ENCODE measurements around the gene SPON1.
"Not testable (repeated sequence)": the region's sequence is repeated elsewhere in the genome, so short reads cannot be mapped to it uniquely, and the experiment has no call there.

SPON1 gene

DNA sequence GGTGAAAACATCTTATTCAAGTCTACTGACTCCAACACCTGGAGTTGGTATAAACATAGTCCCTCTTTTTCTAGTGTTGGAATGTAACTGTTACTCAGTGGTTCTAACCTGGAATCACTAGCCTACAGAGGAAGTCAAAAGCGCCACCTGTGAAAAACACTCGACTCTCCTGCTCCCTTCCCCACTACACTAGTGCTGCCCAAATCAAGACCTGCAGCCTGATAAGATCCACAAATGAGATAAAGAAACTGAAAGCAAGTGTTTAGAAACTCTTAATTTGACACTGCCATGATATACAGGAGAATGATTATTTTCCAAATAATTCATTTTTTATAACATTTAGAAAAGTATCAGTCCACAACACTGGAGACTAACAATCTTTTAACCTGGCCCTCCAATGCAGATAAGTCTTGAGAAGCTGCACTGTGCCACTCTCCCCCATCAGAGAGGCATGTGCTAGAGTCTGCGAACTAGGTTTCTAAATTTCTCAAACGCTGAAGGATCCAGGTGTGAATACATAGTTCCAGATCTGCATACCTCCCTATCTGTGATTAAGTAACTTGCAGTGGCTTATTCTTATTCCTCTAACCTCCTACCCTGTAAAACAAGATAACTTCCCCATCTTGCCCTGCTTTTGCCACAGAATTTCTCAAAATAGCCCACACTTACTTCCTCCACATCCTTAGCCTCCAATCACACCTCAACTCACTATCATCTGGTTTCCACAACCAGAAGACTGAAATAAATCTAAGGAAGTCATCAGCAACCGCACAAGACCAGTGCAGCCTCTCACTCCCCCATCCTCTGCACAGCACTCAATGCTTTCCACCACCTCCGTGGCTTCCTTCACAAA, 308.4 kb downstream of the SPON1 start:
- DNase-seq, result peak in 23 of 42 donors; percentile 19 to 80 (median 48)

DNA sequence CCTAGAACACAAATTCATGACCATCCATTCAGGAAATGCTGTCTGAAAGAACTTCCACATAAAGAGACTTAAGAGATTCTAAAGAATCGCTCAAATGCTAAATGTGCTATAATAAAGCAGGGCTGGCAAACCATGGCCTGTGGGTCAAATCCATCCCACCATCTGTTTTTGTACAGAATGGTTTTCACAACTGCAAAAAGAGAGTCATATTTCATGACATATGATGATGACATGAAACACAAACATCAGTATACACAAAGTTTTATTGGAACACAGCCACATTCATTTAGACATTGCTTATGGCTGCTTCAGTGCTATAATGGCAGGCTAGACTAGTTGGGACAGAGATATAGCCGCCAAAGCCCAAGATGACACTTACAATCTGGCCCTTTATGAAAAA, 311.4 kb downstream of the SPON1 start:
- intact Hi-C loops (cut with DNase I), result no loop called here
- no peak for DNase-seq

More for the DNA sequence above, 308.4 kb downstream of the SPON1 start:
- intact Hi-C loops (cut with DNase I), result no loop called here

DNA sequence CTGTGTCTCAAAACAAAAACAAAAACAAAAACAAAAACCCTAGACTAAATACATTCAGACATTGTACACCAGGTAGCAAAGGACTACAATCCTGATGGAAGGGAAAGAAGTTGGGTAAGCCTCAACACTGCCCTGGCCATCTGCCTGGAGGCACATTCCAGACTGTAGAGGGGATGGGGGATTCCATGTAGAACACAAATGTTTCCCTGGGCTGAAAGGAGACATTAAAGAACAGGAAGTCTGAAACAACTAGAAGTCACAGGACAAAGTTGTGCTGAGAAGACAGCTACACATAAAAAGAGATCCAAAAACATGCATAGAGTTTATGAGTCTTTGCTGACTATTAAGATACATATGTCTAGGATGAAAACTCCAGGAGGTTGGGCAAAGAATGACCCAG, 312.6 kb downstream of the SPON1 start:
- DNase-seq, result no peak
- intact Hi-C loops (cut with DNase I), result no loop called here

DNA sequence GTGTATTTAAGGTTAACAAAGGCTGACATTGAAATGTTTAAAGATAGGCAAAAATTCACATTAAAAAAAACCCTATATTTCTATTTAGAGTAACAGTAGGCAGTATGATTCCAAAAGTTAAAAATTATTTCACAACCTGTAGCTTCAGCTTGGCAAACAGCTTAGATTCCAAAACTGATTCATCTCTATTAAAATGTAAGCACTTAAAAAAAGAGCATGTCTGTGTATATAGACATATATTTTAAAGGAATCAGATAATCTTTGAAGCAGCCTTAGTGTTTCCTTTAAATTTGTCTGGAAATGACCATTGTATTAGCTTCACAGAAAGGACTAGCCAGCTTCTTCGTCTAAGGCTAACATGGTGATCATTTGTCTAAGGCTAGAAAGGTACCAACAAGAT, 316.3 kb downstream of the SPON1 start:
- intact Hi-C loops (cut with DNase I); DNase-seq: not testable (repeated sequence)

DNA sequence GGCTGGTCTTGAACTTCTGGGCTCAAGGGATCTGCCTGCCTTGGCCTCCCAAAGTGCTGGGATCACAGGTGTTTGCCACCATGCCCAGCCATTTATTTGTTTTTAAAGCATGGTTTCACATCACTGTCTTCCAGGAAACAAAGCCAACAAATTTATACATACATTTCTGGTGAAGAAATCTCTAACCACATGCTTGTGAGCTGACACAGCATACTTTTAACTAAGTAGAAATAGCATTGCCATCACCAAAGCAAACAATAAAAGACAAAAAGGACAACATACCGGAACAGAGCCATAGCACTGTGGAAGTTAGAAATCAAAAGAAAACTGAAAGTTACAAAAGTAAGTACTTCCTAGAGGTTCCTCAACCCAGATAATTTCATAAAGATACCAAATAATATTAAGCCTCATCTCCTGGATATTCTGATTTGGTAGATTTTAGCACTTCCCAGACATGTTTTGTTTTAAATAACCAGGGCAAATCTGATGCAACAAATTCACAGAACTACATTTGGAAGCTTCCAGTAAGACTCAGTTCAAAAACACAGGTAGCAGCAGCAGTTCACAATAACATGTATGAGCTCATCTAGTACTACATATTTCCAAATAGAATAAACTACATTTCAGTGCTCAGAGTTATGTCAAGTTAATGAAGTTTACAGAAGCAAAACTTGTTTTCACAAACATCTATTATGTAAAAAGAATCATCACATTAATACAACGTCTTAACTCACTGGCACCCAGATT, 325.8 kb downstream of the SPON1 start:
- intact Hi-C loops (cut with DNase I), result no loop called here
- DNase-seq, result no peak

DNA sequence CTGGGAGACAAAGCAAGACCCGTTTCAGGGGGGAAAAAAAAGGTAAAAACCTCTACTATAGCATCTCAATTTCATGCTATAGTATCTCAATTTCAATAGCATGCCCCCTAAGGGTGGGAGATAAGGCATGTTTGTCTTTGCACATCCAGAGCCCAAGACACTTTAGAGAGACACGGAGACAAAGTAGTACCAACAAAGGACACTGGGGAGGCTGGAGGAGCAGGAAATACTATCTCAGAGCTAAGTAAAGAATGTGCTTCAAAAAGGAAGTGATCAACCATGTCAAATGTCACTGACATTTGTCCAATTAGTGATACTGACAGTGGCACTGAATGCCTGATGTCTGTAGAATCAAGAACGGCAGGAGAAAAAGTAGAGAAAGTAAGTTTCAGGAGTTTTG, 327.9 kb downstream of the SPON1 start:
- DNase-seq, result no peak
- intact Hi-C loops (cut with DNase I), result no loop called here

DNA sequence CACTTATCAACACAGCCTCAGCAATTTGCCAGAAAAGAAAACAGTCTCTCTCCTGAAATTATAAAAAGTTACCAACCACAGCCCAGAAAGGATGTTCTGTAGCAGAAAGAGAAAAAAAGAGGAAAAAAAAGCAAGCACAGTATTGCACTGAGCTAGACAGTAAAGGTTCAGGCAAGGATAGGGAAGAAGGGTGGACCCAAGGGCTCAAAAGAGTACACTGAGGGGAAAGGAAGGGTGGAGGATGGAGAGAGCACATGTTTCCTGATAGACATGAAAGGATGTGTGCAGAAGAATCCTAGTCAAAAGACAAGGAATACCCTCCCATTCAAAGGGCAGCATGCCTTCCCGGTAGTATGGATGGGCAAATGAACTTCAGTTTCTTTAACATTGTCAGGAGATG, 337.4 kb downstream of the SPON1 start:
- intact Hi-C loops (cut with DNase I), result loop anchor here (5.0 kb wide), 1 partner anchor 157 kb away; no protein-coding TSS in a partner anchor
- no peak for DNase-seq

DNA sequence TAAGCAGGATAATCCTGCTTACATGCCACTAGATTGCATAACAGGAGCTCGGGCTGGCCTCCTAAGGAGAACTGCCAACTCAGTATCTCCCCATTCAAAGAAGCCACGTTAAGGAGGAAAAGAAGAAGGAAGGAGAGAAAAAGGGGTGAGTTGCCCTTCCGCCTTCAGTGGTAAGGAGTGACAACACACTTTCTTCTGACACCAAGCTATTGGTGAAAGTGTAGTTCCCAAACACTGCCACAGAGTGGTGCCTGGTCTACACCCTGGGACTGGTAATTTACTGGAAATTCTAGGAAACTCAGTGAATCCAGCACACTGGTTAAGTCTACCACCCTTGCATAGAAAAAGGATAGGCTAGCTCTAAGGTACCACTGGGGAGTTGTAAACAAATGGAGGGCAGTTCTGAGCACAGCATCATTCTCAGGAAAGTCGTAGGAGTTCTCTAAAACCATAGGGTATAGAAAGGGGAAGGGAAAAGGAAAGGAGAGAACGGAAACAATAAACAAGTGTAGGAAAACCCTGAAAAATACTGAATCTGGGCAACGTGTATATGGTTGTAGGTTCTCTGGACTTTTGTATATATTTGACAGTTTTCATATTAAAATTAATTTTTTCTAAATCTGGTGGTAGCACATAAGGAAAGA, 338.3 kb downstream of the SPON1 start:
- peak in 41 of 42 donors; percentile 14 to 86 (median 64) for DNase-seq
- intact Hi-C loops (cut with DNase I), result loop anchor here (5.0 kb wide), 1 partner anchor 157 kb away; no protein-coding TSS in a partner anchor

DNA sequence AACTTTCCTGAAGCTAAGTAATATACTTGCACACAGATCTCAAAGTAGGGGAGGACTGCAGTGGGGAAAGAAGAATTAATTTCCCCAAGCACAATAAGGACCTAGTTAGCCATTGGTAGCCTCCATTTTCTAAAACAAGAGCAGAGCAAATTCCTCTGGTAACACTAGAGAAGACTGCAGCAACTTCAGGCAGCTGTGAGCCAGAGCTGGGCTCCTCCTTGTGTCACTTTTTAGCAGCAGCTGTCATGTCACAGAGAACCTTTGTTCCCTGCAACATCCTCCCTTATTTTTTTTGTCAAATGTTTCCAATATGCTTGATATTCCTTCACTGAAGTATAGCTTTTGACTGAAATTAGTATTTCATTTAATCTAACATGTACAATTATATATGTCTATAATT, 342.1 kb downstream of the SPON1 start:
- peak in 2 of 42 donors; percentile 9 to 11 for DNase-seq
- intact Hi-C loops (cut with DNase I), result loop anchor here (5.0 kb wide), 1 partner anchor 153 kb away; no protein-coding TSS in a partner anchor

DNA sequence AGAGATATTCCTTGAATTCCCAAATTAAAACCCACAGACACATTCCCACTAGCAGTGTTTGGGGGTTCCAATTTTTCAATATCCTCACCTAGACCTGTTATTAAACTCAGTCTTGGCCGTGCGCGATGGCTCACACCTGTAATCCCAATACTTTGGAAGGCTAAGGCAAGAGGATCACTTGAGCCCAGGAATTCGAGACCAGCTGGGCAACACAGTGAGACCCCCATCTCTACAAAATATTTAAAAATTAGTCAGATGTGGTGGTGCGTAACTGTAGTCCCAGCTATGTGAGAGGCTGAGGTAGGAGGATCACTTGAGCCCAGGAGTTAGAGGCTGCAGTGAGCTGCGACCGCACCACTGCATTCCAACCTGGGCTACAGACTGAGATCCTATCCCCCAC, 343.1 kb downstream of the SPON1 start:
- no peak for DNase-seq
- intact Hi-C loops (cut with DNase I), result no loop called here

DNA sequence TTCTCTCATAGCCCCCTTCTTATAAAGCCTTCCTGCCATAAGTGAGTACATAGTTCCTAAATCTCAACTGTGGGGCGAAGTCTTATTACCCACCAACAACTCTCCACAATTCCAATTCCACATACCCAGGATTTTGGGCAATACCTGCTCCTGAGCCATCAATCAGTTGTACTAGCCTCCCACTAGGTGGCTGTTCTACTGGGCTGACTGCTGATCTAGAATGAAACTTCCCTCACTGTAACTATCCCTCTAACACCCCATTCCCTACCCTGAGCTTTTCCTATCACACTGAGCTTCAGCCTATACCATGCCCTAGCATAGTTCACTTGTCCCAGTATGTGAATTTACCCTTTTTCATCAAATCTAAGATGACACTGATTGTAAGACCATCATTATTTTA, 344.0 kb downstream of the SPON1 start:
- DNase-seq, result no peak
- intact Hi-C loops (cut with DNase I), result no loop called here

DNA sequence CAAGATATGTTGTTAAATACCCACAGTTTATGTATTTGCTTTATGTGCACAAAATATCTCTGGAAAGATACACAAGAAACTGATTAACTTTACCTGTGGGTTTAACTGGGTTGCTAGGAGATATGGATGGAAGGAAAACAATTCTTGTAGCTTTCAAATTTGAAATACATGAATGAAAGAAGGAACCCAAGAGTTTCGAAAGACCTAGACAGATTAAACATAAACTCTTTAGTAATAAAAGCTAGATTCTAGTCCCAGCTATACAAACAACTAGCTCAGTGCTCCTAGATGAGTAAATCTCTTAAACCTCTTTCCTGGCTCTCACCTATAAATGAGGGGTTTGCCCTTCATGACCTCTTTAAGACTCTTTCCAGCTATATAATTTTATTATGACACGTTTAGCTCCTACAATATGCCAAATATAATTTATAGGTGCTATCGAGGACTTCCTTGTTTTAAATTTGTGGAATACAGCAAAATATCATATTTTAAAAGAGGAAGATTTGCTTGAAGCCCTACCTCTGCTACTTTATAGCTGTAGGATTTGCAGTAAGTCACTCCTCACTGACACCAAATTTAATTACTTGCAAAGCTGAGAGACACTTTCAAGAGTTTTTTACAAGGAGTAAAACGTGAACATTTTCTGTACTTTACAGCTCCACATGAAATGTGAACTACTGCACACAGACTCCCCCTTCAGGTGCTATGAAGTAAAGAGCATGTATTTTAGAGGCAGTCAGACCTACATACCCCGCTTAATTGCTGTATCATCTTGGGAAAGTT, 345.8 kb downstream of the SPON1 start:
- intact Hi-C loops (cut with DNase I), result no loop called here
- peak in 3 of 42 donors; percentile 26 to 49 (median 38) for DNase-seq

DNA sequence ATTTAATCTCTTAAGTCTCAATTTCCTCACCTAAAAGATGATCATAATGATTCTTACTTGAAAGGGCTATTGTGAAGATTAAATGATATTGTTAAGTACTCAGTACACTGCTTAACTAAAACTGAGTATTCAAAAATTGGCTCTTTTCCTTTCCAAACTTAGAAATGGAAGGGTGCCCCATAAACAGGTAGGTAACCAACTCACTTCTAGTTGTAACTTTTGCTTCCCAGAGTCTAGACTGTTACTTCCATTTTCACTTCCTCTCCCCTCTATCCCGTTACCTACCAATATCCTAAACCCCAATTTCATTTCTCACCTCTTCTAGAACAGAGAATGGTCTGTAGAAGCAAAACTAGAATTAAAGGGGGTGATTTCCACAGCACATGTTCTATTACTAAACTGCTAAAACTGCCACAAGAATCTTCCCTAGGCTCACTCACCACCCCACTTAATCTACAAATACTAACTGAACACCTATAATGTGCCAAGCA, 346.4 kb downstream of the SPON1 start:
- intact Hi-C loops (cut with DNase I), result no loop called here
- no peak for DNase-seq

DNA sequence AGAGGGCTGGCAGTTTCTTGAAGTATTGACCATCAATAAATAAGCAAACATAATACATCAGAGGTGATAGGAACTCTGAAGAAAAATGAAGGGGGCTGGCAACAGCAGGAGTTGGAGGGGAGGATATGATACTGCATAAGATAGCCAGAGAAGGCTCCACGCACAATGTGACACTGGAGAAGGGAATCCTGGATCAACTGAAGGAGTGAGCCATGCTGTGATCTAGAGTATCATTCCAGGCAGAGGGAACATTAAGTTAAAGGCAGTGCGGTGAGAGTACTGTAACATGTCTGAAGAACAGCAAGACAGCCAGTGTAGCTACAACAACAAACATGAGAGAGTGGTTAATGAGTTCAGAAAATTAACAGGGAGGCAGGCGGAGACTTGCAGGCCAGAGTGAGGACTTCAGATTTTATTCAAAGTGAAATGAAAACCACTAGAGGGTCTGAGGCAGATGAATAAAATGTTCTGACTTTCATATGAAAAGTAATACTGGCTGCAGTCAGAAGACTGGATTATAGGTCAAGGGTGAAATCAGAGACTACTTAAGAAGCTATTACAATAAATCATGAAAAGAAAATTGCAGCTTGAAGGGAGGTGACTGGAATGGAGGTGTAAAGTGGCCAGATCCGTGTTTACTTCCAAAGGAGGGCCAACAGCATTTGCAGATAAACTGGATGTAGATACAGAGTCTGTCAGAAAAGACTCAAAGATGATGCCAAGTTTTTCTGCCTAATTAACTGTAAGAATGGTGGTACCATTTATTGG, 347.1 kb downstream of the SPON1 start:
- intact Hi-C loops (cut with DNase I), result no loop called here
- no peak for DNase-seq

DNA sequence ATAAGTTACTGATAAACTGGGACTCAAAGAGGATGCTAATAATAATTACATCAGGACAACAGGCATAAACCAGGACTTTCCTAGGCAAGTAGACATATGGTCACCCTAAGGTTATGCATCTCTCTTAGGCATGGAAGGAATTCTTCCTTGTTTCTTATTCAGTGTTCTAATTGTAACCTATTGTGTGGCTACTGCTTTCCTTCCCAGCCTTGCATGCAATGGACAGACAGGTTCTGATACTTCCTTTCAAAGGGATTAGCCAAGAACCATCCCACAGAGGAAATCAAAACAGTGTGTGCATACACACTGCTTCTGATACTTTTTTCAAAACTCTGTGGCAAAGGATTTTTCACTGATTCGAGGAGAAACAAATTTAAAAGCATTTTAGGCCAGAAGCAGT, 348.2 kb downstream of the SPON1 start:
- no peak for DNase-seq
- intact Hi-C loops (cut with DNase I), result no loop called here

DNA sequence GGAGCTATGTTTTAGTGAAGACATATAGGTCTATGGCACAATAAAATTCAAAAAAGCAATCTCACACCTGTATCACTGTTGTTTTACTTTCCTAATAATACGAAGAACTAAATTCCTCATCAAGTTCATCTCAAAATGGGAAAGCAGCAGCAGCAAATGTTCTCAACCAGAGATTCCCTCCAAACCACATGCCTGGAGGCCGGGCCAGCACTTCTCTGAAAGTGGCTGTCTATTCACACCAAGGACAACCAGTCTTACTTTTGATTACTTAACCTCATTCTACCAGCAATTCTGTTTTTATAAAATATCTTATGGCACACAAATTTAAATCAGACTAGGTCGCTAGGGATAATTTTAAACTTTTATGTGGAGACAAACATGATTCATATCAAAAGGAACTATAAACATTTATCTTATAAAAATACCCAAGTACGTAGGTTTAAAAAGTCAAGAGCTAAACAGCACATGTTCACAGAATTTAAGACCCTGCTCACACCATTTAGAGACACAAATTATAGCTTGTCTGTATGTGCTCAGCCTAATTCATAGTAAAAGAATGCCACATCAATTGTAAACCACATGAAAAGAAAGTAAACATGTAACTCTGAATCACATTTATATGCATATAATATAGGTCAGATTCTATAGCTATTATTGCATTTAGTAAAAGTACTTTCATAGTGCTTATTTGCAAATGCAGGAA, 350.4 kb downstream of the SPON1 start:
- intact Hi-C loops (cut with DNase I), result no loop called here
- DNase-seq, result no peak

DNA sequence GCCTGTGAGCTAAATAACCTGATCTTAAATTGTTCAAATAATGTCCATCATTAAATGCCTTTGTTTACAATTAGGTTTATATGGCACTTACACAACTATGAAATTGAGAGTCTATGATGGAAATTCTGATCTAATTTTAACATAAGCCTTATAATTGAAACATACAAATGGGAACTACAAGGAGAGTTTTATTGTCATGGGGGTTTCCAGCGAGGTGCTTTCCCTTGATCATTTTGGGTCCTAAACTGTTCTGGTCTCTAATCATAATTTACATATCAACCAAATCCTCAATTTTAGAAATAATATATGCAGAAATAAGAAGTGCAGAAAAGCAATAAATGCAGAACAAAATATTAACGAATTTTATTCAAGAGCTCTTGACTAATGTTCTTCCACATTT, 351.6 kb downstream of the SPON1 start:
- intact Hi-C loops (cut with DNase I), result no loop called here
- no peak for DNase-seq

DNA sequence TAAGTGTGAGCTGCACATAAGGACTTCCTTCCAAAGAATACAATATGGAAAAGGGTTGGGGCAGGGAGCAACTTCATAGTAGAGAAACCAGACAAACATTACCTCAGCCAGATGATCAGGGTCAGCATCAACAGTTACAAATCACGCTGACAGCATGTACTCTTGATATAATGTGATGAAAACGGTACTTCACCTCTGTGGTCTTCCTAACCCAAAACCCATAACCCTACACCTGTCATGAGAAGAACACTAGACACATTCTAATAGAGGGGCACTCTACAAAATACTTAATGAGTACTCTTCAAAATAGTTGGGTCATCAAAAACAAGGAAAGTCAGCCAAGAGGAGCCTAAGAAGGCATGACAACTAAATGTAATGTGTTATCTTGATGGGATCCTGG, 352.6 kb downstream of the SPON1 start:
- intact Hi-C loops (cut with DNase I), result no loop called here

More for the DNA sequence above, 352.6 kb downstream of the SPON1 start:
- DNase-seq, result no peak

Data from head of caudate nucleus (tissue), 42 donors.